ENCODE results near the gene TCEA2.

The TCEA2 gene

DNA sequence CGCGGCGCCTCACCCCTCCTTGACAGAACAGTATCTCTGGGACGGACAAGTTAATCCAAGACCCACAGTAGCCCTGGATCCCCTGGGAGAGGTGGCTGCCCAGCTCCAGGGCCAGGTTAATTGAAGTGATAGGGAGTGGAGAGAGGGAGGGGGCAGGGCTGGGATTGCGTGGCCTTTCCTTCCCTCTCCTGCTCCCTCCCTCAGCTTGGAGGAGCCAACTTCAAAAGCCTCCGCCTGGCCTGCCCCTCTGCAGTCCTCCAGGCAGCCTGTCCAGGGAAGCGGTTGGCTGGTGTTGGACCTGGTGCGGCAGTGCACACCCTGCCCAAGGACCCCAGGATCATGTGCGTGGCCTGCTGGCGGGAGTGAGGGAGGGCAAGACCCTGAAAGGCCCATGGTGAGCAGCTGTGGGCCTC, 27.1 kb upstream of the TCEA2 start, which contains the start of gene C20orf204:
Gene C20orf204, plus strand, starts transcription at position 250 of the 413 bp plus-strand sequence. Its CDS starts 142 bp downstream, at position 392.
- FAIRE-seq = no peak

DNA sequence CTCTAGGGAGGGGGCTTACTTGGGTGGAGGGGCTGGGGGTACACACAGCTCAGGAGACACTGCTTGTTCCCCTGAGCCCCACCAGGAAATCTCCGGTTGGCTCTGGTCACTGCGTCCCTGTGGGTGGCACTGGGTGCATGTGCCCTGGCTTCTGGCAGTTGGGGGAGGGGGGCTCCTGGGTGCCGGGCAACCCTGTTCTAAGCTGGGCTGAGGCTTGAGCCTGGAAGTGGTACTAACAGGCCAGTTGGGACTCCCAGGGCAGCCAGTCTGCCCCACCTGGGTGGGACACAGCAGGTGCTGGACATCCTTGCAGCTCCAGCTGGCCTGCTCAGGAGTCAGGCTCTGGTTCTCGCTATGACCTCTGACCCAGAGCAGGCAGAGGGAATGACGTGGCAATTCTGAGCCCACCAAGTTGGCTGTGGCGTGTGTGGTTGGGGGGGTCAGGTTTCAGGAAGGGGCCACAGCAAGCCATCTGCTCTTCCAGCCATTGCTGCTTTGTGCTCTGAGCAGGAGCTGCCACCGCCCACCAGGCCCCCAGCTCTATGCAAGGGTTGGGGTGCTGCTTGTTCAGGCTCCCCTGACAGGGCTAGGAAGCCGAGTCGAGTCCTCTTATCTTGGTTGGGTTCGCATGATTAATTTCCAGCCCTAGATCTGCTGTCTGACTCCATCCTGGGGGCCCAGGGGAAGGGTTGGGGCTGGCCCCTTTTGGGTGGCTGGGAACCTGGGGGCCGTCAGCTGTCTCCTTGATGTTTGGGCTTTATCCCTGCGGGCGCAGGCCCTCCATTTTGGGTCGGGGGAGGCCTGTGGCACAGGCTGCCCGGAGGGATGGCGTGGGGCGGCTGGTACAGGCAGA, 26.4 kb upstream of the TCEA2 start:
- no peak for FAIRE-seq

DNA sequence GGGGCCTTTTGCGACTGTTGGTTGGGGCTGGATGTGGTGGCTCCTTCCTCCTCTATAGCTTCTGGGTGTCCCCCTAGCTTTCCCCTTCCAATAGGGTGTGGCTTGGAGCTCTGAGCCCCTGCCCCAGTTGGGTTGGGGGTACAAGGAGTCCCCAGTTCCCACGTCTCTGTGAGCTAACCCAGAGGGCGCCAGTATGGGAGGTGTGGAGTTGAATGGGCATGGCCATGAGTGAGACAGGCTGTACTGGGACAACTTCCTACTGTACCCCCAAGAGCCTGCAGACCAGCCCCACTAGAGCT, 25.9 kb upstream of the TCEA2 start:
- FAIRE-seq = no peak

- FAIRE-seq = no peak
Observed at GRCh38 chr20:64037498-64038213, 25.3 kb upstream of the TCEA2 start.

- FAIRE-seq = no peak
Observed at GRCh38 chr20:64038224-64038564, 24.8 kb upstream of the TCEA2 start.

DNA sequence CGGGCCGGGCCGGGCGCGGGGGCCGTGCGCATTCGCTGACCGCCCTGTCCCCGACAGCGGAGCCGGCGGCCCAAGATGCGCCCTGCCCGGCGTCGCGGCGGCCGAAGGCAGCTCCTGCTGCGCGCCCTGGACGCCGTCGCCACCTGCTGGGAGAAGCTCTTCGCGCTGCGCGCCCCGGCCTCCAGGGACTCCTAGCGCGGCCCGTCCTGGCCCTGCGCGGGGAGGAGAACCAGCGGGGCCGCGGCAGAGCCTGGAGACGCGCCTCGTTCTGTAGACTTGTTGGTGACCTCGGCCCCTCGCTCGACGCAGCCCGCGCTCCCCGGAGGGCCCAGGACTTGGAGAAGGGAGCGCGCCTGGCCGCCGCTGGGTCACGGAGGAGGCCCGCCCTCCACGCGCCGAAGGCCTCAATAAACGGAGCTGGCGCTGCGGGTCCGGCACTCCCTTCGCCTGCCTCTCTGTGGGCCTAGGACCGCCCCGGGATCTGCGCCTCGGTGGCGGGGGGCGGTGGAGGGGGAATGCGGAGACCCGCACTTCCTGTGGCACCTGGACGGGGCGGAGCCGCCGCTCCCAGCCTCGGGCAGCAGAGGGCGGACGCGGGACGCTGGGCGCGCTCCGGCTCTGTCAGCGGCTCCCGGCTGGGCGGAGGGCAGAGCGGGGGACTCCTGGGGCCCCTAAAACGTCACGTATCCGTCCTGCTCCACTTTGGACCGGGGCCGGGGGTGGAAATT, 24.3 kb upstream of the TCEA2 start:
- no peak for FAIRE-seq

- no peak for FAIRE-seq
Observed at GRCh38 chr20:64039293-64040160, 23.5 kb upstream of the TCEA2 start.

DNA sequence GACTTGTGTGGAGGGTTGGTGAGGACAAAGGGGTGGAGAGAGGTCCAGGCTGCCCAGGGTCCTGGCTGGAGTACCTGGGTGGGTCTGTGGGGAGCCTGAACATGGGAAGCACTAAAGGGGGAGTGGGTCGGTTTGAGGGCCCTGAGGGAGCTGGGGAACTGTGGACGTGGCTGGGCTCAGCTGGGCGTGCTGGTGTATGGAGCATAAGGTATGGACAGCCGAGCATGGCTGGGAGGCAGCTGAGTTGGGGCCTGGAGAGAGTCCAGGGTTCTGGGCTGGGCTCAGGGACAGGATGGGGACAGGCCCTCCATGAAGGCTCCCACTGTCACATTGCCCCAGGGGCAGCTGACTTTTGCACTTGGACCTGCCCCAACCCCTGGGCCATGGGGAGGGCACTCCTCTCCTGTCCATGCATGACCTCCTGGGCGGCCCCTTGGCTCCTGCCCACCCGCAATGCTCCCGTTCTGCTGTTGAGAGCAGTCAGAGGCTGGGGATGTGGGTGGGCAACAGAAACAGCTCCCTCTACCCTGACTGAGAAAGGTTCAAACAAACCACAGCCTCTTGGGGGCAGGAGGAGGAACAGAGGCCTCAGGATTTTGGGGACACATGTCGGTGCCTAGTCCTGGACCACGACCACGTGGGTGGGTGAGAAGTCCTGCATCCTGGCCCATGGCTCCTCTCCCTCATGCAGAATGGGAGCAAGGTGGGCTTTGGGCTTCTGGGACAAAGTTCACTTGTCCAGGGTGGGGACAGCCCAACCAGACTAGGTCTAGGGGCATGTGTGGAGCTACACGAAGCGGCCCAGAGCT, 22.6 kb upstream of the TCEA2 start:
- no peak for FAIRE-seq

GRCh38 chr20:64041040-64041780, 21.8 kb upstream of the TCEA2 start:
- FAIRE-seq = no peak

GRCh38 chr20:64041781-64042053, 21.3 kb upstream of the TCEA2 start:
- no peak for FAIRE-seq

- no peak for FAIRE-seq
Observed at GRCh38 chr20:64042054-64042781, 20.8 kb upstream of the TCEA2 start.

DNA sequence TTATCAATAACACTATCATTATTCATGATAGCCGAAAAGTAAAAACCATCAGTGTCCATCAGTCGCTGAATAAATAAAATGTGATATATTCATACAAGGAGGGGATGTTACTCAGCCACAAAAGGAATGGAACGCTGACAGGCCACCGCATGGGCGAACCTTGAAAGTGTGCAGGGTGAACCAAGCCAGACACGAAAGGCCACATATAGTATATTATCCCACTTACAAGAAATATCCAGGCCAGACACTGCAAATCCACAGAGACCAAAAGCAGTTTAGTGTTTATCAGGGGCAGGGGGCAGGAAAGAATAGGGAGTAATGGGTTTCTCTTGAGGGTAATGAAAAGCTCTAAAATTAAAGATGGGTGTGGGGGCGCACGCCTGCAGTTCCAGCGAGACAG, 19.2 kb upstream of the TCEA2 start:
- no peak for FAIRE-seq

DNA sequence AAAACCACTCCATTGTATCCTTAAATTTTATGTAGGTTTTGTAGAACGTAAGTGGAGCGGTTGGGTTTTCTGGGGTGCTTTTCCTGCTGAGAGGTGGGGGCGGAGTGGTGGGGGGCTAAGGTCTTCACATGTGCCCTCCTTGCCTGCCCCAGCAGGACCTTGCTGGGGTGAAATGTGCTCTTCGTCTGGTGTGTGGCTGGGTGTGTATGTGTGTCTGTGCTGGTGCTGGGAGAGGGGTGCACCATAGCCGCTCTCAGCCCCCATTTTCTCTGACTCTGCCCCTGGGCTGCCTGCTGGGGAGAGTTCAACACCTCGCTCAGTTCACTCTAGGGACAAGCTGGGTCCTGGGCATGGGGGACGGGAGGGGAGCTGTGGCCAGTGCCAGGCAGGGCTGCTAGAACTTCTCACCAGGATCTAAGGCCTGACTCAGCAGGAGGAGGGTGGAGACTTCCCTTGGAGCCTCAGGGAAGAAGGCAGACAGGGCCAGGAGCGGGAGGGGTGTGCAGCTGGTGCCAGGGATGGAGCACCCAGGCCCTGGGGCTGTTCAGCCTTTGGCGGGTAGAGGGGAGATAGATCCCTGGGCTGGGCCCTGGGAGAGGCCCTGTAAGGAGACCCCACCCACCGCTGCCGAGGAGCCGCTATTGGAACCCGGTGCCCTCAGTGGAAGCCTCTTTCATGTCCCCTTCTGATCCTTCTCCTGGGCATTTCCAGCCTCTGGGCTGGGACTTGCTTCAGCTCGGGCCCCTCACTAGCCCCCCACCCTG, 18.3 kb upstream of the TCEA2 start:
- no peak for FAIRE-seq

- no peak for FAIRE-seq
Observed at GRCh38 chr20:64045346-64046011, 17.5 kb upstream of the TCEA2 start.

GRCh38 chr20:64047046-64047389, 16.0 kb upstream of the TCEA2 start:
- no peak for FAIRE-seq

- no peak for FAIRE-seq
Observed at GRCh38 chr20:64047968-64048401, 15.0 kb upstream of the TCEA2 start.

DNA sequence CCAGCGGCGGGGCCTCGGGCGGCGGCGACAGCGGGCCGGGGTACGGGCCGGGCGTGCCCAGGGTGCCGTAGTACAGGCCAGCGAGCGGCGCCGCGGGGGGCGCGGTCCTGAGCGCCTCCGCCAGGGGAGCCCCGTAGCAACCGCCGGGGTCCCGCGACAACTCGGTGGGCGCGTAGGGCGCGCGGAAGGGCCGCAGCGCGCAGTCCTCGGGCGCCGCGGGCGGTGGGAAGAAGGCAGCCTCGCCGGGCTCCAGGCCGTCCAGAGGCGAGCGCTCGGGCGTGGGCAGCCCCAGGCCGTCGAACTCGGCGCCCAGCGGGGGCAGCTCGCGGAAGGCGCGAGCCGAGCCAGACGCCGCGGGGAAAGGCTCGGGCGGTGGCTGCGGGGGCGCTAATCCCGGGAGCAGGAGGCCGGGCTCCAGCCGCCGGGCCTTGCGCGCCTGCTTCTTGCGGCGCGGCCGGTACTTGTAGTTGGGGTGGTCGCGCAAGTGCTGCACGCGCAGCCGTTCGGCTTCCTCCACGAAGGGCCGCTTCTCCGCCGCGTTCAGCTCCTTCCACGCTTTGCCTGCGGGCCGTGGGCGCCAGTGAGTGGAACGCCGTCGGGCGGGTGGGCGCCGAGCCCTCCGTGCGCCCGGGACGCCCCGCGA, 14.5 kb upstream of the TCEA2 start:
- no peak for FAIRE-seq

DNA sequence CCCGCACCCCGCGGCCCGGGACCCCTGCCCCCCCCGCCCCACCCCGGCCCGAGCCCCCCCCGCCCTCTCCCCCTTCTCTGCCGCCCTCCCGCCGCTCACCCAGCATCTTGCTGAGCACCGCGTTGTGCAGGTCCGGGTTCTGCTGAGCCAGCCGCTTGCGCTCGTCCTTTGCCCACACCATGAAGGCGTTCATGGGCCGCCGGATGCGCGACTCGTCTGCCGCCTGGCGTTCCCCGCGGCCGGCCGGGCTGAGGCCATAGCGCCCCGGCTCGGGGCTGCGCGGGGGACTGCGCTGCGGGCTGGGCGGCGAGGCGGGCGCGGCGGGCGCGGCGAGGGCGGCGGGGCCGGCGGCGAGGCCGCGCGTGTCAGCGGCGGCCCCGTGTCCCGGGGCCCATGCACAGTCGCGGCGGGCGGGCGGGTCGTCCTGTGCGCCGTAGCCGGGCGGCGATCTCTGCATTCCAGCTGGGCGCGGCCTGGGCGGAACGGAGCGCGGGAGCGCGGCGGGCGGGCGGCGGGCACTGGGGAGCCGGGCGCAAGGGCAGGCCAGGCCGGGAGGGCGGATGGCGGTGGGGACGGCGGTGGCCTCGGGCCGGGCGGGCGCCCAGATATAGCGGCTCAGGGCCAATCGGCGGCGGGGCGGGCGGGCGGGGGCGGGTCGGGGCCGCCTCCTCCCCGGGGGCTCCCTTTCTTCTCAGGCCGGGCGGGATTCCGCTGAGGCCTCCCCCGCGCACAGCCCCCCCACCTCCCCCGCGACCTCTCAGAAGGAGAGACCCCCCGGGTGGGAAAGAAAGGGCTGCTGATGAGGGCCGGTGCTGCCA, 13.7 kb upstream of the TCEA2 start, which contains the start of gene SOX18:
Gene SOX18, minus strand, starts transcription at position 580 of the 818 bp plus-strand sequence. Its CDS starts 123 bp downstream, at position 457.
- FAIRE-seq = no peak

All from endometrium (tissue), 2 donors.